ENCODE data around the gene CITED1. TPM values are rescaled to one million over a fixed set of nuclear protein-coding genes. Genes with fewer than 3 reads are reported as not detected.
A peak's percentile ranks its signal among the peaks of the same experiment; 100 is the strongest.

The CITED1 gene
- total and polyA plus RNA-seq, 2 of the 13 experiments (the other 11 are each of a cell fraction or from before 2014, with no cell fraction given): 0.09 TPM; not detected in 1

DNA sequence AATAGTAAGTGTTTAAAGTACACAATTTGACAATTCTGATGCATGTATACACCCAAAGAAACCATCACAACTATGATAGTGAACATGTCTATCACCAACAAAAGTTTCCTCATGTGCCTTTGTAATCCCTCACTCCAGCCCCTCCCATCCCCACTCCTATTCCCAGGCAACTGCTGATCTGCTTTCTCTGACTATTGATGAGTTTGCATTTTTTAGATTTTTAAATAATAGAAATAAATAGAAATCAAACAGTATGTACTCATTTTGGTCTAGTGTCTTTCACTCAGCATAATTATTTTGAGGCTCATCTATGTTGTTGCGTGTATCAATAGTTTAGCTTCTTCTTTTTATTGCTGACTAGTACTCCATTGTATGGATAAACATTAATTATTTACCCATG, 23.4 kb downstream of the CITED1 start:
- H3K4me3 ChIP-seq (replicated peaks in 1 of 3; ENCODE audit: insufficient read depth in 1 of 3, low read depth in 2 of 3, low read length in 3 of 3): no peak overlapping the region
- intact Hi-C loops (cut with micrococcal nuclease; ENCODE audit: unreplicated experiment): no loop called here
- H3K9ac ChIP-seq (ENCODE audit: insufficient read depth, low read depth, low read length): no peak overlapping the region
- no peaks in the 10 kb centered on the region for H3K79me2 ChIP-seq (ENCODE audit: insufficient read depth, low read length)
- 87% methylated on average over 1 of the region's 1 CpG for WGBS (ENCODE audit: low lambda C conversion rate)
- no peaks in the 10 kb centered on the region for H3K9me3 ChIP-seq (ENCODE audit: low read length)
- H3K4me1 ChIP-seq (ENCODE audit: insufficient read depth, low read length): peaks cover 6% of the 10 kb centered on the region; the same call in 1 of the 2 replicates
- H3K27ac ChIP-seq (ENCODE audit: extremely low read length, insufficient read depth, low read length): no peak overlapping the region
- no peak overlapping the region for H3K4me2 ChIP-seq (ENCODE audit: low read depth, low read length)
- BruUV-seq (replicated peaks): no TSS peak
- no peaks in the 10 kb centered on the region for H3K36me3 ChIP-seq (replicated peaks in 1 of 2; ENCODE audit: control insufficient read depth in 1 of 2, insufficient read depth in 2 of 2, low read length in 2 of 2)
- no peak for FAIRE-seq
- POLR2A ChIA-PET: no interaction called here
- peaks cover 0 to 1% of the 10 kb centered on the region in 2 experiments; a peak in 1 of 5 replicates for H3K27me3 ChIP-seq (ENCODE audit: control insufficient read depth in 1 of 2, insufficient read depth in 2 of 2, low read length in 2 of 2)
- in situ Hi-C loops (cut with HindIII; ENCODE audit: extremely low pct_ligation_motif_present, low pct_unique_long_range_greater_than_20kb): loop anchor here (25.0 kb wide), 1 partner anchor 430 kb away; the partner anchor contains the start of gene PHKA1
- no peak overlapping the region for H2AFZ ChIP-seq (ENCODE audit: low read length)
- H4K20me1 ChIP-seq (ENCODE audit: insufficient read depth, low read length): no peaks in the 10 kb centered on the region
- CTCF ChIA-PET (ENCODE audit: low intra/inter-chr PET ratio, low total read pairs): no interaction called here
- DNase-seq (ENCODE audit: low spot score): no peak
- no peak for ATAC-seq
- TF ChIP-seq, protein P1, sequence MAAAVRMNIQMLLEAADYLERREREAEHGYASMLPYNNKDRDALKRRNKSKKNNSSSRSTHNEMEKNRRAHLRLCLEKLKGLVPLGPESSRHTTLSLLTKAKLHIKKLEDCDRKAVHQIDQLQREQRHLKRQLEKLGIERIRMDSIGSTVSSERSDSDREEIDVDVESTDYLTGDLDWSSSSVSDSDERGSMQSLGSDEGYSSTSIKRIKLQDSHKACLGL (CRISPR knock-in tag; IDR thresholded peaks at IDR 0.05): no peak
- TF ChIP-seq SATB2 (CRISPR knock-in tag; IDR thresholded peaks at IDR 0.05): no peak
- no peak for TF ChIP-seq ZNF552 (CRISPR knock-in tag; IDR thresholded peaks at IDR 0.05; ENCODE audit: borderline replicate concordance)
- peak; percentile 5 to 68; a peak in 2 of 4 replicates for TF ChIP-seq MAFK (conservative IDR thresholded peaks at IDR 0.05 in 1 of 2, IDR thresholded peaks at IDR 0.05 in 1 of 2; ENCODE audit: low read length in 2 of 2)
- no peak for TF ChIP-seq ZNF367 (CRISPR knock-in tag; IDR thresholded peaks at IDR 0.05; ENCODE audit: borderline replicate concordance)
- TF ChIP-seq MAFF (IDR thresholded peaks at IDR 0.05; ENCODE audit: low read depth, low read length): peak; percentile 51
- TF ChIP-seq ZNF253 (CRISPR knock-in tag; IDR thresholded peaks at IDR 0.05; ENCODE audit: borderline replicate concordance): no peak
- TF ChIP-seq, protein P2, sequence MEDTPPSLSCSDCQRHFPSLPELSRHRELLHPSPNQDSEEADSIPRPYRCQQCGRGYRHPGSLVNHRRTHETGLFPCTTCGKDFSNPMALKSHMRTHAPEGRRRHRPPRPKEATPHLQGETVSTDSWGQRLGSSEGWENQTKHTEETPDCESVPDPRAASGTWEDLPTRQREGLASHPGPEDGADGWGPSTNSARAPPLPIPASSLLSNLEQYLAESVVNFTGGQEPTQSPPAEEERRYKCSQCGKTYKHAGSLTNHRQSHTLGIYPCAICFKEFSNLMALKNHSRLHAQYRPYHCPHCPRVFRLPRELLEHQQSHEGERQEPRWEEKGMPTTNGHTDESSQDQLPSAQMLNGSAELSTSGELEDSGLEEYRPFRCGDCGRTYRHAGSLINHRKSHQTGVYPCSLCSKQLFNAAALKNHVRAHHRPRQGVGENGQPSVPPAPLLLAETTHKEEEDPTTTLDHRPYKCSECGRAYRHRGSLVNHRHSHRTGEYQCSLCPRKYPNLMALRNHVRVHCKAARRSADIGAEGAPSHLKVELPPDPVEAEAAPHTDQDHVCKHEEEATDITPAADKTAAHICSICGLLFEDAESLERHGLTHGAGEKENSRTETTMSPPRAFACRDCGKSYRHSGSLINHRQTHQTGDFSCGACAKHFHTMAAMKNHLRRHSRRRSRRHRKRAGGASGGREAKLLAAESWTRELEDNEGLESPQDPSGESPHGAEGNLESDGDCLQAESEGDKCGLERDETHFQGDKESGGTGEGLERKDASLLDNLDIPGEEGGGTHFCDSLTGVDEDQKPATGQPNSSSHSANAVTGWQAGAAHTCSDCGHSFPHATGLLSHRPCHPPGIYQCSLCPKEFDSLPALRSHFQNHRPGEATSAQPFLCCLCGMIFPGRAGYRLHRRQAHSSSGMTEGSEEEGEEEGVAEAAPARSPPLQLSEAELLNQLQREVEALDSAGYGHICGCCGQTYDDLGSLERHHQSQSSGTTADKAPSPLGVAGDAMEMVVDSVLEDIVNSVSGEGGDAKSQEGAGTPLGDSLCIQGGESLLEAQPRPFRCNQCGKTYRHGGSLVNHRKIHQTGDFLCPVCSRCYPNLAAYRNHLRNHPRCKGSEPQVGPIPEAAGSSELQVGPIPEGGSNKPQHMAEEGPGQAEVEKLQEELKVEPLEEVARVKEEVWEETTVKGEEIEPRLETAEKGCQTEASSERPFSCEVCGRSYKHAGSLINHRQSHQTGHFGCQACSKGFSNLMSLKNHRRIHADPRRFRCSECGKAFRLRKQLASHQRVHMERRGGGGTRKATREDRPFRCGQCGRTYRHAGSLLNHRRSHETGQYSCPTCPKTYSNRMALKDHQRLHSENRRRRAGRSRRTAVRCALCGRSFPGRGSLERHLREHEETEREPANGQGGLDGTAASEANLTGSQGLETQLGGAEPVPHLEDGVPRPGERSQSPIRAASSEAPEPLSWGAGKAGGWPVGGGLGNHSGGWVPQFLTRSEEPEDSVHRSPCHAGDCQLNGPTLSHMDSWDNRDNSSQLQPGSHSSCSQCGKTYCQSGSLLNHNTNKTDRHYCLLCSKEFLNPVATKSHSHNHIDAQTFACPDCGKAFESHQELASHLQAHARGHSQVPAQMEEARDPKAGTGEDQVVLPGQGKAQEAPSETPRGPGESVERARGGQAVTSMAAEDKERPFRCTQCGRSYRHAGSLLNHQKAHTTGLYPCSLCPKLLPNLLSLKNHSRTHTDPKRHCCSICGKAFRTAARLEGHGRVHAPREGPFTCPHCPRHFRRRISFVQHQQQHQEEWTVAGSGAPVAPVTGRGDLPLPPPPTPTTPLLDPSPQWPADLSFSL (CRISPR knock-in tag; IDR thresholded peaks at IDR 0.05): no peak
- no peak for TF ChIP-seq ZFP1 (CRISPR knock-in tag; IDR thresholded peaks at IDR 0.05)
- no peak for TF ChIP-seq SKI (IDR thresholded peaks at IDR 0.05; ENCODE audit: partially characterized antibody)
- TF ChIP-seq ZNF557 (CRISPR knock-in tag; IDR thresholded peaks at IDR 0.05): no peak
- TF ChIP-seq, protein P3, sequence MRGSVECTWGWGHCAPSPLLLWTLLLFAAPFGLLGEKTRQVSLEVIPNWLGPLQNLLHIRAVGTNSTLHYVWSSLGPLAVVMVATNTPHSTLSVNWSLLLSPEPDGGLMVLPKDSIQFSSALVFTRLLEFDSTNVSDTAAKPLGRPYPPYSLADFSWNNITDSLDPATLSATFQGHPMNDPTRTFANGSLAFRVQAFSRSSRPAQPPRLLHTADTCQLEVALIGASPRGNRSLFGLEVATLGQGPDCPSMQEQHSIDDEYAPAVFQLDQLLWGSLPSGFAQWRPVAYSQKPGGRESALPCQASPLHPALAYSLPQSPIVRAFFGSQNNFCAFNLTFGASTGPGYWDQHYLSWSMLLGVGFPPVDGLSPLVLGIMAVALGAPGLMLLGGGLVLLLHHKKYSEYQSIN (CRISPR knock-in tag; IDR thresholded peaks at IDR 0.05; ENCODE audit: borderline replicate concordance): no peak
- no peak for TF ChIP-seq KDM5A (IDR thresholded peaks at IDR 0.05; ENCODE audit: borderline replicate concordance, low read length)
- no peak for TF ChIP-seq ZNF879 (CRISPR knock-in tag; IDR thresholded peaks at IDR 0.05)
- TF ChIP-seq, protein P4, sequence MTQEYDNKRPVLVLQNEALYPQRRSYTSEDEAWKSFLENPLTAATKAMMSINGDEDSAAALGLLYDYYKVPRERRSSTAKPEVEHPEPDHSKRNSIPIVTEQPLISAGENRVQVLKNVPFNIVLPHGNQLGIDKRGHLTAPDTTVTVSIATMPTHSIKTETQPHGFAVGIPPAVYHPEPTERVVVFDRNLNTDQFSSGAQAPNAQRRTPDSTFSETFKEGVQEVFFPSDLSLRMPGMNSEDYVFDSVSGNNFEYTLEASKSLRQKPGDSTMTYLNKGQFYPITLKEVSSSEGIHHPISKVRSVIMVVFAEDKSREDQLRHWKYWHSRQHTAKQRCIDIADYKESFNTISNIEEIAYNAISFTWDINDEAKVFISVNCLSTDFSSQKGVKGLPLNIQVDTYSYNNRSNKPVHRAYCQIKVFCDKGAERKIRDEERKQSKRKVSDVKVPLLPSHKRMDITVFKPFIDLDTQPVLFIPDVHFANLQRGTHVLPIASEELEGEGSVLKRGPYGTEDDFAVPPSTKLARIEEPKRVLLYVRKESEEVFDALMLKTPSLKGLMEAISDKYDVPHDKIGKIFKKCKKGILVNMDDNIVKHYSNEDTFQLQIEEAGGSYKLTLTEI (CRISPR knock-in tag; conservative IDR thresholded peaks at IDR 0.05): no peak
- no peak for TF ChIP-seq GTF2F1 (IDR thresholded peaks at IDR 0.05; ENCODE audit: low read length)
